Panc1 (cell line): ENCODE measurements around the gene ISM1.

Experiments used
- CTCF ChIP-seq: fragments of 450-650 bp; IDR thresholded peaks from 2 replicates; pipeline ENCODE4 v1.5.1; 2017; ENCODE audit warnings: mild to moderate bottlenecking
- POLR2AphosphoS5 ChIP-seq: IDR thresholded peaks from 2 replicates; pipeline ENCODE4 v1.6.1; 2012; ENCODE audit warnings: mild to moderate bottlenecking, low read depth, low read length, moderate library complexity
- SIN3A ChIP-seq: IDR thresholded peaks from 2 replicates; pipeline ENCODE4 v1.6.1; 2012; ENCODE audit warnings: low read depth, mild to moderate bottlenecking, low read length, moderate library complexity, borderline replicate concordance; ENCODE audit not compliant: insufficient read depth

DNA sequence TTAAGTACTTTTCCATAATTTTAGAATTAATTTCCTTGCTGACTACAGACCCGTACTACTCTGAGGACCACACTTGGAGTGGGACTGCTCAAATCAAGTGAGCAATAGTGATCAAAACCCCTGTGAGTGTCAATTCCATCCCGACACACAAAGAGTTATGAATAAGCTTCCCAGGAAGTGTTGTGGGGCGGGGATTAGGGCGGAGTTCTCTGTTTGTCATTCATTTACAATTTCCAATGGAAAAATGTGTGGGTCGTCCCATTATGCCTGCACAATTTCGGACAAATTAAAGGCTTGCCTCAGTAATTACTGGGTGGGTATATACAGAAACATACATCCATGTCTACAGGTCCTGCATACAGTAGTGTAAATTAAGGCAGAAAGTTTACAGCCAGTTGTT lies 84.2 kb downstream of the ISM1 start:
- TF ChIP-seq CTCF (no peak), POLR2AphosphoS5 (no peak), SIN3A (no peak)
